Activated naive CD4-positive, alpha-beta T cell treated with anti-CD3 and anti-CD28 coated beads, Interleukin-2, amount 10 ng/mL, durations not matched to agents 7 days and 5 days (primary cell): ENCODE results near the gene DAP.
"Not testable (repeated sequence)": the region's sequence is repeated elsewhere in the genome, so short reads cannot be mapped to it uniquely, and the experiment has no call there.

Experiments used
- CTCF ChIA-PET: fragments of 350-600 bp; sonication (Branson Sonifier 250); formaldehyde crosslinking; loops from one replicate; lab custom pipeline; 2021; ENCODE audit warnings: antibody characterized with exemption; lab: Charles Lee
- DNase-seq: peaks from one replicate; pipeline ENCODE4 v3.0.0-alpha.2; 2020
- H3K27ac Mint-ChIP-seq: one replicate; pipeline ENCODE4 v1.8.0; 2021; ENCODE audit warnings: mild to moderate bottlenecking, moderate library complexity, mixed read lengths
- H3K27me3 Mint-ChIP-seq: one replicate; pipeline ENCODE4 v1.8.0; 2021; ENCODE audit warnings: mild to moderate bottlenecking, mixed read lengths
- H3K36me3 Mint-ChIP-seq: one replicate; pipeline ENCODE4 v1.8.0; 2021; ENCODE audit warnings: mixed read lengths
- H3K4me1 Mint-ChIP-seq: one replicate; pipeline ENCODE4 v1.8.0; 2021; ENCODE audit warnings: mixed read lengths
- H3K4me3 Mint-ChIP-seq: one replicate; pipeline ENCODE4 v1.8.0; 2021; ENCODE audit warnings: mild to moderate bottlenecking, moderate library complexity, mixed read lengths
- H3K9me3 Mint-ChIP-seq: one replicate; pipeline ENCODE4 v1.8.0; 2021; ENCODE audit warnings: mixed read lengths

The DAP gene

GRCh38 chr5:10761185-10761932, at the start of gene DAP:
TSS of gene DAP (minus strand) at chr5:10761234. CDS start at chr5:10761068, 166 bp downstream.
- Mint-ChIP-seq H3K9me3 (no peaks in the 10 kb centered on the region), H3K4me3 (peak within 1 kb of the TSS; percentile 95), H3K27ac (peak within 1 kb of the TSS; percentile 93), H3K36me3 (peaks cover 16% of the 10 kb centered on the region), H3K27me3 (peaks cover 6% of the 10 kb centered on the region), H3K4me1 (peaks cover 50% of the 10 kb centered on the region)
- CTCF ChIA-PET: no interaction called here
- peak; percentile 90 for DNase-seq

DNA sequence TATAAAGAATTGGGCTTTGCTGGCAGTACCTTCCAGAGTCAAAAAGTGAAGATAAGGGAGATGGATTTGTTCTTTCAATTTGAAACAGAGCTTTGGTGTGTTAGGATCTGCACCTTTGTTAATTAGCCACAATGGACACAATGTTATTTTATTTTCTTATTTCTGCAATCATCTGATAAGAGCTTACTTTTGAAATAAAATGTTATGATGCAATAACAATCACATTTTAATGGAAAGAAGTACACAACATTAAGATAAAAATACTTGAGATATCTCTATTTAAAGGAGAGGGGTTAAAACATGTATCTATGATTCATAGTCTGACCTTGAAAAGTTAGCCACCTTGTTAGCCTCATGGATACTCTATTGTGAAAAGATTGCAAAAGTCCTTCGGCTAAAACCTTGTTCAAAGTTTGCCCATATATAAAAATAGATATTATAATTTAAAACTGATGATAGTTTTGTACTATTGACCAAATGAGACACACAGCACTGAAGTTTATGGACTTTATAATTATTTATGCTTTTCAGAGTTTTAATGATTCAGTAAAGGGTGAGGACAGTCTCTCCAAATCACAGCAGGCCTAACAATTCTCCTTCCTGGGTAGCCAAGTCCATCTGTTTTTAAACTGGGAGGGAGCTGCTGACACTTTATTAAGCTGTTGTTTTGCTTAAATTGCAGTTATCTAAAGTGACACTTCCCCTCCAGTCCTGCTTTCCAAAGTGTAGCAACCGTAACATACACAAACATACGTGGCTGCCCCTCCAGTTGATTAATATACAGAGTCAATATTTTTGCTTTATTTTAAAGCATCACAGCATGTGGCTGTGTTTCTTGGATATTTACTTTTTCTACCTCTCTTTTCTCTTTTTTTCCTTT, 47.6 kb upstream of the DAP start:
- no peaks in the 10 kb centered on the region for H3K36me3 Mint-ChIP-seq
- H3K9me3 Mint-ChIP-seq: no peaks in the 10 kb centered on the region
- CTCF ChIA-PET: interaction anchor here (1.4 kb wide), 1 partner anchor 17 kb away, joined by 4 read pairs; no protein-coding TSS in a partner anchor
- H3K27me3 Mint-ChIP-seq: peaks cover 17% of the 10 kb centered on the region
- no peak overlapping the region for H3K27ac Mint-ChIP-seq
- H3K4me1 Mint-ChIP-seq: no peaks in the 10 kb centered on the region
- no peak for DNase-seq
- H3K4me3 Mint-ChIP-seq: no peak overlapping the region

- no peaks in the 10 kb centered on the region for H3K4me1 Mint-ChIP-seq
- H3K9me3 Mint-ChIP-seq: no peaks in the 10 kb centered on the region
- no peak for DNase-seq
- H3K27ac Mint-ChIP-seq: no peak overlapping the region
- peaks cover 17% of the 10 kb centered on the region for H3K27me3 Mint-ChIP-seq
- no peak overlapping the region for H3K4me3 Mint-ChIP-seq
- no peaks in the 10 kb centered on the region for H3K36me3 Mint-ChIP-seq
- CTCF ChIA-PET: no interaction called here
These were observed 41.1 kb upstream of the DAP start for GRCh38 chr5:10801931-10802666.

GRCh38 chr5:10800852-10801251, 39.8 kb upstream of the DAP start:
- CTCF ChIA-PET: no interaction called here
- Mint-ChIP-seq H3K9me3 (no peaks in the 10 kb centered on the region), H3K27ac (no peak overlapping the region), H3K4me1 (no peaks in the 10 kb centered on the region), H3K27me3 (peaks cover 17% of the 10 kb centered on the region), H3K36me3 (no peaks in the 10 kb centered on the region), H3K4me3 (no peak overlapping the region)
- no peak for DNase-seq

DNA sequence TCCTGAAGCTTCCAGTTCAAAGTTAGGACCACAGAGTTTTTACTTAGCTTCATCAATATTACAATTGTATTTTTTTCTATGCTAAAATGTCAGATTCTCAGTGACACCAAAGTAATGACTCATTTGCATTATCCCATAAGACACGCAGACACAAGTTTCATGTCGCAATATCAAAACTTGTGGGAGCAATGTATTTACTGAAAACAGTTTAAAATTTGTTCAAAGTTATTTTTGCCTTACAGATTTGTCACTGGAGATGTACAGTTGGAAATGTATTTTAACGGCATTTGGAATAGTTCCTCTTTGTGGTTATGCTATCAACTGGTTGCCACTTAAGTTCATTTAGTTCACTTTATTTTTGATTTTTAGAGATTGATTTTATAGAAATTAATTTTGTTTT, 36.2 kb upstream of the DAP start:
- peaks cover 19% of the 10 kb centered on the region for H3K27me3 Mint-ChIP-seq
- CTCF ChIA-PET: no interaction called here
- no peak overlapping the region for H3K27ac Mint-ChIP-seq
- H3K4me1 Mint-ChIP-seq: no peaks in the 10 kb centered on the region
- no peaks in the 10 kb centered on the region for H3K36me3 Mint-ChIP-seq
- H3K4me3 Mint-ChIP-seq: no peak overlapping the region
- H3K9me3 Mint-ChIP-seq: no peaks in the 10 kb centered on the region
- DNase-seq: no peak

DNA sequence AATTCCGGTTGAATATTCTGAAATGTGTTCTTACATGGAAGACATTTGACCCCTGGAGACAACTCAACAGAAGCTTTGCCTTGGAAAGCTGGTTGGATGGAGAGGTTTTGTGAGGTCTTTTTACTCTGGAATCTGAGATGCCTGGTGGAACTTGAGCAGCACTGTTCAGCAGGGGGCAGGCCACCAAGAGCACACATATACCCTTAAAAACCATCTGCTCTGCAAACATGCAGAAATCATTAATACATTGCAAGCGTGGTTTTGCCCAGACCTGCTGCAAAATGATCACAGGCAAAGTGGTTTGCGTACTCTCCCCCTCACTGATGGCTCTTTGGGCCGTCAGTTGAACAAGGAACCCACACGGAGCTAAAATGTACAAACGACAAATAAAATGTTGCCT, 32.8 kb upstream of the DAP start:
- no peak for DNase-seq
- H3K27me3 Mint-ChIP-seq: peaks cover 4% of the 10 kb centered on the region
- no peaks in the 10 kb centered on the region for H3K36me3 Mint-ChIP-seq
- no peaks in the 10 kb centered on the region for H3K4me1 Mint-ChIP-seq
- H3K27ac Mint-ChIP-seq: no peak overlapping the region
- CTCF ChIA-PET: no interaction called here
- no peak overlapping the region for H3K4me3 Mint-ChIP-seq
- H3K9me3 Mint-ChIP-seq: no peaks in the 10 kb centered on the region

DNA sequence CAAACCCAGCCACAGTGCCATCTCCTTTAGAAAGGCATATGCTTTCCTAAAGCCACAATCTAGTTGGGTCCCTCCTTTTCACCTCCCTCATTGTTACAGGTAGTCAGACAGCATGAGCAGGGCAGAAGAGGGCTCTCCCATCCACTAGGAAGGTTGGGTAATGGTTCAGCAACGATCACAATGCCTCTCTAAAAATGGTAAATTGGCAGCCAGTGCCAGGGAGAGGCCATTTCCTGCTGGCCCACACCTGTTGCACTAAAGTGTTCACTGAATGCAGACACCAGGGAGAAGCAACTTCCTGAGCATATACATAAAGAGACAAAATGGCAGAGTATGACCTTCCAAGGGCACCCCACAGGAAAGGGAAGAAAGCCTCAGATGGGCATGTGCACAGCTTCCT, 31.3 kb upstream of the DAP start:
- Mint-ChIP-seq H3K27me3 (peaks cover 4% of the 10 kb centered on the region), H3K27ac (no peak overlapping the region), H3K4me1 (no peaks in the 10 kb centered on the region), H3K4me3 (no peak overlapping the region), H3K9me3 (no peaks in the 10 kb centered on the region), H3K36me3 (no peaks in the 10 kb centered on the region)
- no peak for DNase-seq
- CTCF ChIA-PET: no interaction called here

GRCh38 chr5:10789726-10790125, 28.7 kb upstream of the DAP start:
- DNase-seq: no peak
- CTCF ChIA-PET: no interaction called here
- Mint-ChIP-seq H3K9me3 (no peaks in the 10 kb centered on the region), H3K36me3 (no peaks in the 10 kb centered on the region), H3K27ac (no peak overlapping the region), H3K4me1 (peaks cover 3% of the 10 kb centered on the region), H3K27me3 (peaks cover 4% of the 10 kb centered on the region), H3K4me3 (no peak overlapping the region)

DNA sequence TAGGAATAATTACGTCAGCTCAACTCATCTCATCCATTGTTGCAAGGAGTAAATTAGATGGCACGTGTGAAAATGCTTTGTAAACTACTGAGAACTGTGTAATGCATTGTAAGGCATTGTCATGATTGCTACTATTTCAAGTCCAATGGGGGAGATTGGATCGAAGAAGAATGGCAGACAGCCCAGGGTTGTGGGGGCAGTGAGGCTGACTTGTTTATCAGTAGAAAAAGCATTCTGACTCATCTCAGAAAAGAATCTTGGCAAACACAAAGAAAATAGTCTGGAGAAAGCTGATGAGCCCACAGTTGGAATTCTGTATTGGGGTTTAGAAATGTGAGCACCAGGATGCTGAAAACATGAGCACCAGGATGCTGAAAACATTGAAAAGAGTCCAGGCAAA, 28.0 kb upstream of the DAP start:
- no peak for DNase-seq
- H3K4me1 Mint-ChIP-seq: peaks cover 3% of the 10 kb centered on the region
- H3K36me3 Mint-ChIP-seq: no peaks in the 10 kb centered on the region
- H3K9me3 Mint-ChIP-seq: no peaks in the 10 kb centered on the region
- H3K4me3 Mint-ChIP-seq: no peak overlapping the region
- H3K27me3 Mint-ChIP-seq: no peaks in the 10 kb centered on the region
- H3K27ac Mint-ChIP-seq: no peak overlapping the region
- CTCF ChIA-PET: no interaction called here

- CTCF ChIA-PET: no interaction called here
- H3K27me3 Mint-ChIP-seq: no peaks in the 10 kb centered on the region
- no peaks in the 10 kb centered on the region for H3K36me3 Mint-ChIP-seq
- no peak for DNase-seq
- no peak overlapping the region for H3K4me3 Mint-ChIP-seq
- no peaks in the 10 kb centered on the region for H3K9me3 Mint-ChIP-seq
- H3K27ac Mint-ChIP-seq: no peak overlapping the region
- peaks cover 3% of the 10 kb centered on the region for H3K4me1 Mint-ChIP-seq
These were observed 27.3 kb upstream of the DAP start for GRCh38 chr5:10788358-10788757.

GRCh38 chr5:10786835-10787234, 25.8 kb upstream of the DAP start:
- Mint-ChIP-seq H3K27ac (no peak overlapping the region), H3K36me3 (no peaks in the 10 kb centered on the region), H3K9me3 (no peaks in the 10 kb centered on the region), H3K4me3 (no peak overlapping the region), H3K4me1 (peaks cover 3% of the 10 kb centered on the region), H3K27me3 (no peaks in the 10 kb centered on the region)
- DNase-seq: no peak
- CTCF ChIA-PET: no interaction called here

DNA sequence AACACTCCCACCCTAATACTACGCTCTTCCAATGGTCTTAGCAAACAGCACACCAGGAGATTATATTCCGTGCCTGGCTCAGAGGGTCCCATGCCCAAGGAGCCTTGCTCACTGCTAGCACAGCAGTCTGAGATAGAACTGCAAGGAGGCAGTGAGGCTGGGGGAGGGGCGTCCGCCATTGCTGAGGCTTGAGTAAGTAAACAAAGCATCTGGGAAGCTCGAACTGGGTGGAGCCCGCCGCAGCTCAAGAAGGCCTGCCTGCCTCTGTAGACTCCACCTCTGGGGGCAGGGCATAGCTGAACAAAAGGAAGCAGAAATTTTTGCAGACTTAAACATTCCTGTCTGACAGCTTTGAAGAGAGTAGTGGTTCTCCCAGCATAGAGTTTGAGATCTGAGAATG, 19.2 kb upstream of the DAP start:
- H3K27me3 Mint-ChIP-seq: peaks cover 10% of the 10 kb centered on the region
- not testable (repeated sequence) for H3K36me3 Mint-ChIP-seq

DNA sequence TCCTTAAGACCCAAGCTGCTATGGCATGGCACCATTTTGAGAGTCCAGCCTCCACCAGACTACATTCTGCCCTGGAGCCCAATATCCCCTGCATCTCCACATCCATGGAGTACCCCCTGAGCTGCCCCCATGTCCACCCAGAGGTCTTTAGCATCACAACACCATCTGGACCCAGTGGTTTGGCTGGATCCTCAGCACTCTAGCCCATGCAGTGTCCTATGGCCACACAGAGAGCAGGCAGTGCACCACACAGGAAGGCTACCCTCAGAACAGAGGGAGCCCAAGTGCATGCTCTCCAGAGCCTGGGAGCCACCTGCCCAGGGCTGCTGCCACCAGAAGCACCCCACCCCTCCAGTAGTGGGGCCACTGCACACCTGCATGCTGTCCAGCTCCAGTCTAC, 18.6 kb upstream of the DAP start:
- Mint-ChIP-seq H3K27me3 (peaks cover 10% of the 10 kb centered on the region), H3K36me3 (no peaks in the 10 kb centered on the region), H3K4me1 (no peaks in the 10 kb centered on the region), H3K4me3 (no peak overlapping the region), H3K9me3 (no peaks in the 10 kb centered on the region), H3K27ac (no peak overlapping the region)
- CTCF ChIA-PET: interaction anchor here (0.9 kb wide), 1 partner anchor 78 kb away, joined by 3 read pairs; no protein-coding TSS in a partner anchor
- no peak for DNase-seq

More for the DNA sequence above, 19.2 kb upstream of the DAP start:
- DNase-seq, H3K4me1 Mint-ChIP-seq, H3K27ac Mint-ChIP-seq, H3K4me3 Mint-ChIP-seq, H3K9me3 Mint-ChIP-seq, CTCF ChIA-PET: not testable (repeated sequence)

DNA sequence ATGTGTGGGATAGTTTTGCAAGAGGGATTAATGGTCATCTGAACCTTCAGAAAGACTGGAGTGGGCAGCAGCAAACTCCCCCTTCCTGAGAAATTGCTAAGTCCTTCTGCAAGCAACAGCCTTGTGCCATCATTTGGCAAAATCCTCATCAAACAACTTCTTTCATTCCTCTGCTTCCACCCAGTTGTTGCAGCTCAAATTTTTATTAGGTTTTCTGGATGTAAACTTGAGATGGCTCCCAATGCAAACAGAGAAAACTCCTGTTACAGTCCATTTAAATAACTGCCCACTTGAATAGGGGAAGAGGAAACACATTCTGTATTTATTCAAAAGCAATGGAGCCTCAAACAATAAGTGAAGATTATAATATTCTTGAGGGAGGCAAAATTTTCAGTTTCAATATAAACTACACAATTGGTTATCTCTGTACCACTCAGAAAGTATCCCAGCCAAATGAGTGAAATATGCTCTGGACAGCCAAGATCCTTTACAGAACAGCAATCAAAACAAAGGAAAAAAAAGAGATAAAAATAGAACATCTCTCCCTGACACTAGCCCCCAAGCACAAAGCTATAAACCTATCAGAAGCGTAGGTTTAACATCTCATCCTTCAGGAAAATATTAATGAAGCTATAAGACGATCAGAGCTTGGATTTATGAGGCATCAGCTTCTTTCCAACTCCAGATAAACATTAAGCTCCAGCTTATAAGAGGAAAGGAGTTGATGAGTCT, 17.3 kb upstream of the DAP start:
- H3K36me3 Mint-ChIP-seq: no peaks in the 10 kb centered on the region
- H3K9me3 Mint-ChIP-seq: no peaks in the 10 kb centered on the region
- DNase-seq: no peak
- no peak overlapping the region for H3K4me3 Mint-ChIP-seq
- peaks cover 10% of the 10 kb centered on the region for H3K27me3 Mint-ChIP-seq
- CTCF ChIA-PET: interaction anchor here (0.9 kb wide), 1 partner anchor 79 kb away, joined by 3 read pairs; no protein-coding TSS in a partner anchor
- no peak overlapping the region for H3K27ac Mint-ChIP-seq
- no peaks in the 10 kb centered on the region for H3K4me1 Mint-ChIP-seq
